Urinary bladder (tissue), 4 donors: ENCODE results near the gene TMOD2. TPM values are rescaled to one million over a fixed set of nuclear protein-coding genes. Genes with fewer than 3 reads are reported as not detected.

Source experiments
- DNase-seq: peaks from one replicate; pipeline ENCODE4 v3.0.0-alpha.2; 2015; ENCODE audit errors: extremely low spot score
- H3K27ac ChIP-seq: one replicate; pipeline ENCODE4 v1.5.1; 2013; ENCODE audit warnings: low read depth, mild to moderate bottlenecking, moderate library complexity
- H3K36me3 ChIP-seq: one replicate; pipeline ENCODE4 v1.6.1; 2013; ENCODE audit warnings: mild to moderate bottlenecking, moderate library complexity; ENCODE audit not compliant: insufficient read depth
- H3K4me1 ChIP-seq: one replicate; pipeline ENCODE4 v1.6.1; 2013; ENCODE audit warnings: mild to moderate bottlenecking, moderate library complexity; ENCODE audit not compliant: insufficient read depth
- H3K4me3 ChIP-seq: one replicate; pipeline ENCODE4 v1.5.1; 2013; ENCODE audit warnings: low read depth, low read length
- whole genome bisulfite sequencing: extraction: QIAGEN DNeasy Blood & Tissue Kit; methylation state at CpG from one replicate; pipeline ENCODE4 v1.1.7; 2013; 5-methylcytosine and 5-hydroxymethylcytosine counted together
- polyA plus RNA-seq: library from polyadenylated mRNA; stranded (reverse); fragments of 200-250 nt; gene quantifications from one replicate; pipeline ENCODE4 v1.2.3, GENCODE V29; 2013
- total RNA-seq: library from RNA; depleted of rRNA; stranded (reverse); fragments of >200 nt; gene quantifications from one replicate; pipeline ENCODE4 v1.2.3, GENCODE V29; 2014
- donor health status: healthy with polysubstance abuse.
- donor health status: healthy.

TMOD2 gene
- total and polyA plus RNA-seq, 2 donors: 5.7 to 34.0 TPM

- H3K4me1 ChIP-seq: peaks cover 1% of the 10 kb centered on the region
- no peak overlapping the region for H3K27ac ChIP-seq
- no peaks in the 10 kb centered on the region for H3K36me3 ChIP-seq
- H3K4me3 ChIP-seq: no peak overlapping the region
- DNase-seq: no peak
- 14% methylated on average over 1 of the region's 1 CpG for WGBS
Observed at GRCh38 chr15:51724673-51725072, 26.7 kb upstream of the TMOD2 start.

- peak; percentile 47 for DNase-seq
- 19% methylated on average over 5 of the region's 5 CpGs for WGBS
- no peaks in the 10 kb centered on the region for H3K36me3 ChIP-seq
- H3K27ac ChIP-seq: no peak overlapping the region
- no peak overlapping the region for H3K4me3 ChIP-seq
- H3K4me1 ChIP-seq: peaks cover 2% of the 10 kb centered on the region
Observed at GRCh38 chr15:51726302-51727073, 24.9 kb upstream of the TMOD2 start.

GRCh38 chr15:51727141-51727897 is 24.1 kb upstream of the TMOD2 start:
- H3K27ac ChIP-seq: no peak overlapping the region
- H3K4me3 ChIP-seq: no peak overlapping the region
- H3K4me1 ChIP-seq: peaks cover 2% of the 10 kb centered on the region
- H3K36me3 ChIP-seq: no peaks in the 10 kb centered on the region
- 84% methylated on average over 4 of the region's 4 CpGs for WGBS
- DNase-seq: no peak

GRCh38 chr15:51731549-51732267 is 19.7 kb upstream of the TMOD2 start:
- no peak for DNase-seq
- H3K27ac ChIP-seq: peak overlapping the region; percentile 47
- WGBS: 32% methylated on average over 5 of the region's 5 CpGs
- peak overlapping the region; percentile 19 for H3K4me3 ChIP-seq
- H3K36me3 ChIP-seq: no peaks in the 10 kb centered on the region
- H3K4me1 ChIP-seq: peaks cover 1% of the 10 kb centered on the region

- H3K36me3 ChIP-seq: no peaks in the 10 kb centered on the region
- no peak for DNase-seq
- WGBS: 74% methylated on average over 2 of the region's 2 CpGs
- H3K4me3 ChIP-seq: no peak overlapping the region
- H3K4me1 ChIP-seq: peaks cover 1% of the 10 kb centered on the region
- no peak overlapping the region for H3K27ac ChIP-seq
Observed at GRCh38 chr15:51732646-51733045, 18.8 kb upstream of the TMOD2 start.

GRCh38 chr15:51735228-51736010 is 16.0 kb upstream of the TMOD2 start:
- H3K4me3 ChIP-seq: no peak overlapping the region
- H3K27ac ChIP-seq: no peak overlapping the region
- H3K36me3 ChIP-seq: no peaks in the 10 kb centered on the region
- peaks cover 1% of the 10 kb centered on the region for H3K4me1 ChIP-seq
- no peak for DNase-seq
- 69% methylated on average over 5 of the region's 5 CpGs for WGBS

- Histone ChIP-seq H3K36me3 (no peaks in the 10 kb centered on the region), H3K4me1 (no peaks in the 10 kb centered on the region), H3K27ac (no peak overlapping the region), H3K4me3 (no peak overlapping the region)
- 77% methylated on average over 3 of the region's 3 CpGs for WGBS
- DNase-seq: no peak
Observed at GRCh38 chr15:51736069-51736468, 15.3 kb upstream of the TMOD2 start.

- no peaks in the 10 kb centered on the region for H3K36me3 ChIP-seq
- WGBS: 3% methylated on average over 69 of the region's 69 CpGs
Observed at GRCh38 chr15:51736751-51737521, 14.5 kb upstream of the TMOD2 start.

GRCh38 chr15:51737522-51738305 is 13.7 kb upstream of the TMOD2 start, which contains the start of gene LYSMD2:
Gene LYSMD2 (minus strand): TSS chr15:51737655. CDS start chr15:51737622, 33 bp downstream.
- under 1% methylated on average over 66 of the region's 67 CpGs for WGBS
- DNase-seq: no peak

More at GRCh38 chr15:51736751-51737521, 14.5 kb upstream of the TMOD2 start:
- DNase-seq: no peak
- peak overlapping the region; percentile 92 for H3K4me3 ChIP-seq
- H3K4me1 ChIP-seq: no peaks in the 10 kb centered on the region
- H3K27ac ChIP-seq: peak overlapping the region; percentile 75

GRCh38 chr15:51738553-51738952 is 12.8 kb upstream of the TMOD2 start:
- Histone ChIP-seq H3K36me3 (no peaks in the 10 kb centered on the region), H3K4me3 (no peak overlapping the region), H3K4me1 (no peaks in the 10 kb centered on the region), H3K27ac (no peak overlapping the region)
- no peak for DNase-seq
- WGBS: 63% methylated on average over 2 of the region's 2 CpGs

More at GRCh38 chr15:51737522-51738305, 13.7 kb upstream of the TMOD2 start, which contains the start of gene LYSMD2:
- no peaks in the 10 kb centered on the region for H3K4me1 ChIP-seq
- H3K36me3 ChIP-seq: no peaks in the 10 kb centered on the region
- H3K4me3 ChIP-seq: peak within 1 kb of the TSS; percentile 92
- peak within 1 kb of the TSS; percentile 75 for H3K27ac ChIP-seq

GRCh38 chr15:51739061-51739712 is 12.2 kb upstream of the TMOD2 start:
- Histone ChIP-seq H3K27ac (no peak overlapping the region), H3K4me3 (no peak overlapping the region), H3K36me3 (no peaks in the 10 kb centered on the region), H3K4me1 (no peaks in the 10 kb centered on the region)
- WGBS: 88% methylated on average over 2 of the region's 2 CpGs
- no peak for DNase-seq
